ENCODE results near the gene CFAP221.

- TF ChIP-seq CTCF (IDR thresholded peaks at IDR 0.05) (no peak), POLR2A (IDR thresholded peaks at IDR 0.05) (no peak)
These were observed 116.1 kb downstream of the CFAP221 start for GRCh38 chr2:119660343-119660658.
